ENCODE data around the gene ABHD17C.
"Not testable (repeated sequence)": the region's sequence is repeated elsewhere in the genome, so short reads cannot be mapped to it uniquely, and the experiment has no call there.

ABHD17C gene

DNA sequence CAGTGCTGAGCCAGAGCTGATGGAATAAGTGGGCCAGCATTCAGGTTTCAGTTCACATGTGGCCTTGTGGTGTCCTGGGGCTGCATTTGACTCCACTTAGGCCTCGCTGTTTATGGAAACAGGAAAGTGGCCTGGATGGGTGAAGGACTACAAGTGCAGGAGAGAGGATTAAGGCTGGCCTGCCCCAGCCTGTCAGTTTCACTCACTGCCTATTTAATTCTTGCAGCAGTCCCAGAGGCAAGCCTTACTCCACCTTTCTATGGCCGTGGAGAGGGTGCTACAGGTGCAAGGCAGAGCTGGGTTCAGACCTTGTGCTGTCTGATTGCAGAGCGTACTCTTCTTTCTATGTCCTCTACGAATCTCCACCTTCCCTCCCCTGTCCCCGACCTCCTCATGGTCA lies 37.7 kb downstream of the ABHD17C start:
- DNase-seq: no peak

DNA sequence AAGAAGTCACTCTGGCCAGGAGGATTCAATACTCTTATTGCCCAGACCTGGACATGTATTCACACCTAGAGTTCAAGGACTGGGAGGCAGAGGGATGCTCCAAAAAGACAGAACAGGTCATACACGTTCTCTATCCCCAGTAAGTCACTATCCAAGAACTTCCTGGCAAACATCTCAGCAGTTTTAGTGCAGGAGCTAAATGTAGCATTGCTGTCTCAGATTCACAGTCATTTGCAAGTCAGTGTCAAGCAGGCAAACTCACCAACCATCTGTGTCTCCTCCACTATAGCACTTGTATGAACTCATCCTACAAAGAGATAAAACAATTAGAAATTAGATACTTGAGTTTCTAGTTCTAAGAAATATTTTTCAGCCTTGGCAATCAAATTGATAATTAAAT lies 38.4 kb downstream of the ABHD17C start:
- DNase-seq: no peak

DNA sequence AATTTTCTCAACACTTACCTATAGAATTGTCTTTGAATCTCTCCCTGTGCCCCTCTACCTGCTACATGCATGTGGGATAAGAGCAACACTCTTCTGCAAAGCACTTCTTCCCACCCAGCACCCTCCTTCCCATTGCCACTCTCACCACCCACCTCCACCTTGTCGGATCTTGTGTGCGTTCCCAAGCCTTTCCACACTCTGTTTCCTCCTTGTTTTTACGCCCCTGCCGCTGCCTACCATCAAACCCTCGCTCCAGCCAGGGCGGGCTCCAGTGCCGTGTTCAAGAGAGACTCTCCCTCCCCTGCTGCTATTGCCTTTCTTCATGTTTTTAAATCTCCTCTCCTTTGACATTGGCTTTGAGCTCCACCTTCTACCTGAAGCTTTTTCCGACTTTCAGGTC lies 40.2 kb downstream of the ABHD17C start:
- DNase-seq: no peak

- DNase-seq: no peak
Observed at GRCh38 chr15:80736560-80736959, 41.5 kb downstream of the ABHD17C start.

DNA sequence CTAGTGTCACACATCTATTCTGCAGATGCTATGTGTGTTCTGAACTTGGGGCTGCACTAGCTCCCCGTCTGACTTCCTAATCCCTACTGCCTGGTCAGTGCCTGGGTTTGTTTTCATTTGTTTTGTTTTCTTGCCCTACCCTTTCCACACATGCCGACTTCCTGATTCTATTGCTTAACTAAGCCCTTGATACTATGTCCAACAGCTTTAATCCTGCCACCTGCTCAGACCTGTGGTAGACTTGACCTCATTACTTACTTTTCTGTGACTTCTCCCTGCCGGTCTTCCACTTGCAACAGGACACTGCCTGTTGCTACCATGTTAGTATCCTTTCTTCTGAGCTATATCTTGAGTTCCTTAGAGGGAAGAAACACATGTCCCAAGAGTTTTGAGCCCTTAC lies 44.8 kb downstream of the ABHD17C start:
- no peak for DNase-seq

DNA sequence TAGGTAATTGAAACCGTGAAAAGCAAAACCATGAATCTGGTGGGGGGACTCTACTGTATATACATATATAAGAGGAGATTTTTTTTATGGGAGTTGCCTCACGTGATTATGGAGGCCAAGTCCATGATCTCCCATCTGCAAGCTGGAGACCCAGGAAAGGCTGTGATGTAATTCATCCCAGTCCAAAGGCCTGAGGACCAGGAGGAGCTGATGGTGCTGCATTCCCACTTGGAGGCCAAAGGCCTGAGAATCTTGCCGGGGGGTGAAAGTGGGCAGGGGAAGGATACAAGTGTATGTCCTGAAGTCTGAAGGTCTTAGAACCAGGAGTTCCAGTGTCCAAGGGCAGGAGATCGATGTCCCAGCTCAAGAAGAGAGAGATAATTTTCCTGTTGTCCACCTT lies 47.0 kb downstream of the ABHD17C start:
- no peak for DNase-seq

DNA sequence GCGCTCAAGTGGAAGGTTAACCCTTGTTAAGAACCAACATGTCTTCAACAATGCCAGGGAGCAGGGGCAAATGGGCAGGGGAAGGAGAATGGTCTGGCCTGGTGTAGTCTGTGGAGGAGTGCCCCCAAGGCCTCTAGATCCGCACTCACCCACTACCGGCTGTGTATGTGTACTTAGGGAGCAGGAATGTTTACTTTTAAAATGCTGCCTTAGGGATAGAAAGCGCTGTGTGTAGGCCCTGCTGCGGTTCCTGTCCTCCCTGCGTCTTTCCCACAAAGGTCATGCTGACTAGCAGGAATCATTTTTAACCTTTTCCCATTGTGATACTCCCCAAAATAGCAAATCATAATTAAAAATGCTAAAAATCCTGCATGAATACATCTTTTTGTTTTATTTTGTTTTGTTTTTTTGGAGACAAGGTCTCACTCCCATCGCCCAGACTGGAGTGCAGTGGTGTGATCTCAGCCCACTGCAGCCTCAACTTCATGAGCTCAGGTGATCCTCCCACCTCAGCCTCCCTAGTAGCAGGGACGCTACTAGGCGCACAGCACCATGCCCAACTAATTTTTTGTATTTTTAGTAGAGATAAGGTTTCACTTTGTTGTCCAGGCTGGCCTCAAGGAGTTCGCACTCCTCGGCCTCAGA lies 48.2 kb downstream of the ABHD17C start:
- DNase-seq: no peak

- no peak for DNase-seq
Observed at GRCh38 chr15:80744415-80744814, 49.3 kb downstream of the ABHD17C start.

DNA sequence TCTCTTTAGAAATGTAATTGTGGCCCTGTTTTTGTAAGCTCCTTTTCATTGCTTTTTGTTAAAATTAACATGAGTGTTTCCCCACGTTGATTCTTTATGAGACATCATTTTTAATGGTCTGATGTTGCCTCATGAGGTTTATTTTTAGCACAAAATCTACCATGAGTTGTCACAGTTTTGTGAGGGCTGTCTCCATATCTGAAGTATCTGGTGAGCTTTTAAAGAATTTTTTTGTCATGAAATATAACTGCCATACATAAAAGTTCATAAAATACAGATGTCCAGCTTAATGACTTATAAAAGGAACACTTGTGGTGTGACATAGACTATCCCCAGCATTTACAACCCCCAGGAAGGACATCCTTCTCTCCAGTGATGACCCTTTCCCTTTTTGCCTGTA lies 49.7 kb downstream of the ABHD17C start:
- DNase-seq: no peak

- no peak for DNase-seq
Observed at GRCh38 chr15:80745888-80746287, 50.8 kb downstream of the ABHD17C start.

- no peak for DNase-seq
Observed at GRCh38 chr15:80747317-80748053, 52.4 kb downstream of the ABHD17C start.

DNA sequence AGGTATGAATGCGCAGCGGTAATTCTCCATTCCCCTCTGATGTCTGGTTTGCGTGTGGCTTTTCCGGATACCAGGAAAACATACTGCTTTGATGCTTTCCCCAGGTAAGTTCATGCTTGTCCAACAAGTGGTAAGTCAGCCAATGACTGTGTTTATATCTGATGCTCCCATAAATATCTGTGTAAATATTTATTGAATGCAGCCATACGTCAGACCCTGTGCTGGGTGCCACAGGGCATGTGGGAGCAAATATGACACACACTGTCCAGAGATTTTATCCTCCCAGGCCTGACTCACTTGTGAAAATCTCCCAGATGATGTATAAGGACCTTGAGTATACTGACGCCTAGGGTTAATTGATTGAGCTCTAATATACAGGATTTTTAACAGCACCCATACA lies 54.5 kb downstream of the ABHD17C start:
- DNase-seq: no peak

- no peak for DNase-seq
Observed at GRCh38 chr15:80750575-80750974, 55.5 kb downstream of the ABHD17C start.

DNA sequence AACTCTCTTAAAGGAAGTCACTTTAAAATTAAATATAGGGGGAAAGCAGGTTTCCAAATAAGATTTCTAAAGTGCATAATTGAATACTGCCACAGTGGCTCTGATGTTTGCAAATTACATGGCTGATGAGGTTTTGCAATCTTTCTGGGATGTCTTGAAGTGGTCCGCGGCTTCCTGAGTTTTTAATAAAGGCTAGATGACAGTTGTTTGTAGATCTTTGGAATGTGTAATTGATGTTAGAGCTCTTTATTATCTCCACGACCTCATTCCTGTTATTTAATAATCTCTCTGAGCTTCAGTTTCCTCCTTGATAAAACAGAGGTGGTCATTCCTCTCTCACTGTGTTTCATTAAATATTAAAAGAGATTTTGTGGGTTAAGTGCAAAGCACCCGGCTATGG lies 57.1 kb downstream of the ABHD17C start:
- no peak for DNase-seq

DNA sequence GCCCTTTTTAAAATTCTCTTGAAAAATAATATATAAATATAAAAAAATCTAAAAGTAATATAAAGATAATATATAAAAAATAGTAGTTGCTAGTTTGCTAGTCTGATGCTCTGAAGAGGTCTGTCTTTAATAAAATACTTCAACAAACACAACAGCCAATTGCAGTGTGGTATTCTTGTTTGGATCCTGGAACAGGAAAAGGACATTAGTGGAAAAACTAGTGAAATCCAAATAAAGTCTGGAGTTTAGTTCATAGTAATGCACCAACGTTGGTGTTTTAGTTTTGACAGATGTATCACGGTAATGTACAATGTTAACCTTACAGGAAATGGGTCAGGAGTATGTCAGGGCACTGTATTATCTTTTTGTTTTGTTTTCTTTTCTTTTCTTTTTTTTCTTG lies 58.1 kb downstream of the ABHD17C start:
- DNase-seq: no peak

- no peak for DNase-seq
Observed at GRCh38 chr15:80754014-80754413, 58.9 kb downstream of the ABHD17C start.

GRCh38 chr15:80755885-80756284 lies 60.8 kb downstream of the ABHD17C start:
- DNase-seq: no peak

GRCh38 chr15:80758130-80758745 lies 63.1 kb downstream of the ABHD17C start:
- no peak for DNase-seq

- DNase-seq: no peak
Observed at GRCh38 chr15:80760960-80761359, 65.8 kb downstream of the ABHD17C start.

DNA sequence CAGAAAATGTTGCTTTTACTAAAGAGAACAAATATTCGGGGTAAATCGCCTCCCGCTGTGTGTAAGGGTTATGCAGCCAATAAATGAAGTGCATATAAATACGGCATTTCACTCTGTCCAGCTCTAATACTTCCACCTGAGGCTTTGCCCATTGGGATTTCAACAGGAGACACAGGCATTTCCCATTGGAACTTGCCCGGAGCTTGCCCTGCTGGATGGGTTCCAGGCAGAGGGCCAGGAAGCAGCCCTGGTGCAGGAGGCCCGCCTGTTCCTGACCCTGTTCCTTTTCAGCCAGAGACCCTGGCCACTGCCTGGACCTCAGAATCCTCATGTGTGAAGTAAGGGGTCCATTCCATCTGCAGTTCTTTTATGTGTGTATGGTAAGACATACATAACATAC lies 66.6 kb downstream of the ABHD17C start:
- DNase-seq: no peak

DNA sequence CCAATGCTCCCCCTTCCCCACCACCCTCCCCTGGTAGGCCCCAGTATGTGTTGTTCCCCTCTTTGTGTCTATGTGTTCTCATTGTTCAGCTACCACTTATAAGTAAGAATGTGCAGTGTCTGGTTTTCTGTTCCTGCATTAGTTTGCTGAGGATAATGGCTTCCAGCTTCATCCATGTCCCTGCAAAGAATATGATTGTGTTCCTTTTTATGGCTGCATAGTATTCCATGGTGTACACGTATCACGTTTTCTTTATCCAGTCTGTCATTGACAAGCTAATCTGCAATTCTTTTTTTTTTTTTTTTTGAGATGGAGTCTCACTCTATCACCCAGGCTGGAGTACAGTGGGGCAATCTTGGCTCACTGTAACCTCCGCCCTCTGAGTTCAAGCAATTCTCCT lies 68.1 kb downstream of the ABHD17C start:
- DNase-seq: not testable (repeated sequence)

DNA sequence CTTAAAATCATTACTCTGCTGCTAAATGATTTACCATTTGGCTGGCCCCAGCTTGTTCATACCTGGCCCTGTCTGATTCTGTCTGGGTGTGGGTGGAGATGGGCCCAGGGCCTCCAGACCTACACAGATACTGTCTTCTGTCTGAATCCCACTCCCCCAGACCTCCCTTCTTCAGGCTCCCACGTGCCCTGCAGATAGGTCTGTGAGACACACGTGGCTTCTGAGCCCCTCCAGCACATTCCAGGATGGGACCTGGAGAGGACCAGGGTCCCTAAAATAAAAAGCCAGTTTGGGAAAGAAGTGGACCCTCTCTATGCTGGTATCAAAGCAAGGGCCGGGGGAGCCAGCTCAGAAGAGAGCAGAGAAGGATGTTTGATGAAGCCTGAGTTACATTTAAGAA lies 69.4 kb downstream of the ABHD17C start:
- no peak for DNase-seq

DNA sequence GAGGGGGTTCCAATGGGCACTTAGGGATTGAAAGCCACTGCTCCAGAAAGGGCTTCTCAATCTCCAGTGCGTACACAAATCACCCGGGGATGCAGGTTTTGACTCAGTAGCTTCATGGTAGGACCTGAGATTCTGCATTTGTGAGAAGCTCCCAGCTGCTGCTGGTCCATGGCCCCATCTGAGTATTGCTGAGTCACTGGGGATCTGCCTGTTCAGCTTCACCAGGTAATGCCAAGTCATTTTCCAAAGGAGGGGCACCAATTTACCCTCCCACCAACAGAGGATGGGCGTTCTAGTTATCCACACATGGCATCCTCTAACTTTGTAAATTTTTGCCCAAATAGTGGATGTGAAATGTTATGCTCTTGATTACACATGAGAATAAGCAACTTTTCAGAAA lies 71.2 kb downstream of the ABHD17C start:
- DNase-seq: no peak

- no peak for DNase-seq
Observed at GRCh38 chr15:80768158-80768557, 73.0 kb downstream of the ABHD17C start.

All from stimulated activated CD4-positive, alpha-beta T cell treated with anti-CD3 and anti-CD28 coated beads, Interleukin-12 subunit alpha, Interleukin-12 subunit beta, amount 100 ng/mL, for 4 hours (primary cell).